Measurements from ENCODE around the gene OBSL1.

Gene OBSL1

DNA sequence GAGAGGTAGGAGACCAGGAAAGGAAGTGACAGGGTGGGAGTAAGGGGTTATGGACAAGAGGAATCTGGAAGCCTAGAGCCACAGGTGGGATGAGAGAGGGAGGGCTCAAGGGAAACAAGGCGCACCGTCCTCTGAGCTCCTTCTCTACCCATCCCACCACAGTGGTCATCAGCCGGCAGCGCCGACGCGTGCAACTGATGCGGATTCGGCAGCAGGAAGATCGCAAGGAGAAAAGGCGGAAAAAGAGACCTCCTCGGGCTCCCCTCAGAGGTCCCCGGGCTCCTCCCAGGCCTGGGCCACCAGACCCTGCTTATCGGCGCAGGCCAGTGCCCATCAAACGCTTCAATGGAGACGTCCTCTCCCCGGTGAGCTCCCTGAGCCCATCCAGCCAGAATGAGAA lies 22.3 kb downstream of the OBSL1 start:
- no peak for DNase-seq

DNA sequence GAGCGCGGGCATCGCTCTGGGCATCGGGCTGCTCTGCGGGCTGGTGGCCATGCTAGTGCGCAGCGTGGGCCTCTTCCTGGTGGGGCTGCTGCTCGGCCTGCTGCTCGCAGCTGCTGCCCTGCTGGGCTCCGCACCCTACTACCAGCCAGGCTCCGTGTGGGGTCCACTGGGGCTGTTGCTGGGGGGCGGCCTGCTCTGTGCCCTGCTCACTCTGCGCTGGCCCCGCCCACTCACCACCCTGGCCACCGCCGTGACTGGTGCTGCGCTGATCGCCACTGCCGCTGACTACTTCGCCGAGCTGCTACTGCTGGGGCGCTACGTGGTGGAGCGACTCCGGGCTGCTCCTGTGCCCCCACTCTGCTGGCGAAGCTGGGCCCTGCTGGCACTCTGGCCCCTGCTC lies 23.7 kb downstream of the OBSL1 start:
- no peak for DNase-seq

DNA sequence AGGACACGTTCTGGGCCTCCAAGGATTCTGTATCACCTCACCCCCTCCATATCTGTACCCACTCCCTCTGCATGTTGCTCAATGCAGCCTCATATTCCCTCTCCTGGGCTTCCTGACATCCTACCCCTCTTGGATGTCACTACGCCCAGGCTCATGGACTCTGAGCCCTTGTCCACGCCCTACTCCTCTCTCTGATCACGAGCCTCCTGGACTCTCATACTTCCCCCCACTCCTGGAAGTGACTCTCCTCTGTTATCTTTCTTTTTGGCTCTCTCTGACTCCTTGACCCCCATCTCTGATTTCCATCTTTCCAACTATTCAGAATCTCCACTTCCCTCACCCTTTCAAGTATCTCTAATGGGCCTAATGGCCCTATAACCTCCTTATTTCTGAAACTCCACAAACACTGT lies 25.4 kb downstream of the OBSL1 start:
- no peak for DNase-seq

DNA sequence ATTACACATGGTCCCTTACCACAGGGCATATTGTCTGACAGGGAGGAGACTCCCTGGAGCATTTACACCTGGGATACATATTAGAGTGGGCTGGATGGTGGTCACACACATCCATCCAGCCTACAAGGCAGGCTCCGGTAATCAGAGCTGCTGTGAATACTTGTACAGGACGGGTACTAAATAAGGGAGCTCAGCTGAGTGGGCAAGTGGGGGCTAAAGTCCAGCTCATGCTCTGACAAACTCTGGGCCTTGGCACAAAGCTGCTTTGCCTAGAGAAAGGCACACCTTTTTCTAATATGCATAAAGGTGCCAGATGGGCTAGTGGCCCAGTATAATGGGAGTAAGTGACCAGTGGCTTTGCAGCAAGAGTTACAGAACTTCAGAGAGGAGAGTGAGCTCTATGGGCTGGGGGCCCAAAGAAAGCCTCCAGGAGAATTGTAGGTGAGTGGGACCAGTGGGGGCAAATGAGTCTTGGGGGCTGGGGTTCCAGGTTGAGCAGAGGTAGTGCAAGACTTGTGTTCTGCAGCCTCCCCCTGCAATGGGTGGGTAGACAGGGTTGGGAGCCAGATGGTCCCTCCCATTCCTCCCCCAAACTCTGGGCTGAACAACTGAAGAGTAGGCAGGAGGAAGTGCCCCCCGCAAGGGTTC lies 25.9 kb downstream of the OBSL1 start:
- DNase-seq = no peak

DNA sequence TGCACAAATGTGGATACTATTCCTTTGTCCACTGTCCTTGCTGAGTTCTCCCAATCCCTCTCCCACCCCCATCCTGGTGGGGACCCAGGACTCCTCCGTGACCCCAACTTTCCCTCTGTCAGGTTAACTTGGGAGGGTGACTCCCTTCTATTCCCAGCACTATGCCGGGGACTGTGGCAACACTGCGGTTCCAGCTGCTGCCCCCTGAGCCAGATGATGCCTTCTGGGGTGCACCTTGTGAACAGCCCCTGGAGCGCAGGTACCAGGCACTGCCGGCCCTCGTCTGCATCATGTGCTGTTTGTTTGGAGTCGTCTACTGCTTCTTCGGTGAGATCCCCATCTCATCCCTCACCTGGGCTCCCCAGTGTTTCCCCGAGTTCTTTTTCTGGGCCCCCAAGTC lies 26.8 kb downstream of the OBSL1 start:
- no peak for DNase-seq

DNA sequence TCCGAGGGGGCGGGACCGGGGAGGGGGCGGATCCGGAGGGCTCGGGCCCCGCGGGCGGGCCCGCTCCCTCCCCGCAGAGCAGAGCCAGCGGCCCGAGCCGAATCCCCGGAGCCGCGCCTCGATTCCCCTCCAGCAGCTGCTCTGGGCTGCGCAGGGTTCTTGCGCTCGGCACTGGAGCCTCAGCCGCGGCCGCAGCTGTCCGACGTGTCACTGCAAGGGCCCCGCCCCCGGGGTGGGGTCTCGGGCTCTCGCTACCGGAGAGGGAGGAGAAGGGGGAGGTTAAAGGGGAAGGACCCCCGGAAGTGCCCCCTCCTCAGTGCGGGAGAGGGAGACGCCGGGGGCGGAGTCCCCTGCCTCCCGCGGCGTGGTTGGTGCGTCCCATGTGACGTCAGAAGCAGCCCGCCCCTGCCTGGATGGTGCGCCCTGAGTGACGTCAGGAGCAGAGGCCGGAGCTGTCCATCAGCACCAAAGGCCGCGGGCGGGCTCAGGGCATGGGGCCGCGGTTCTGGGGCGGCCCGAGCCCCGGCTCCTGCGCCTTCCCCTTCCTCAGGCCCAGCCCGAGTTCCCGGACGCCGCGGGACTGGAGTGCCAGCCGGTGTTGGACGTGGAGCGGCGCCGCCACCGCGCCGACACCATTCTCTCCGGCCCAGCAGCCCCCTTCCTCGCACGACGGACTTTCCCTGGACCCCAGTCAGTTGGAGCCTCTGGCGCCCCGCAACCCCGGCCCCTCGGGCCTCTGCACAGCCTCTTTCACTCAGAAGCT lies 27.6 kb downstream of the OBSL1 start, which contains the start of the genes CHPF and TMEM198:
Gene CHPF, minus strand, starts transcription at position 214 of the 763 bp plus-strand sequence. CDS start 271 bp downstream, outside the sequence.
Gene TMEM198, plus strand, starts transcription at position 433 of the 763 bp plus-strand sequence. CDS start 700 bp downstream, outside the sequence.
- DNase-seq = peak; percentile 99

DNA sequence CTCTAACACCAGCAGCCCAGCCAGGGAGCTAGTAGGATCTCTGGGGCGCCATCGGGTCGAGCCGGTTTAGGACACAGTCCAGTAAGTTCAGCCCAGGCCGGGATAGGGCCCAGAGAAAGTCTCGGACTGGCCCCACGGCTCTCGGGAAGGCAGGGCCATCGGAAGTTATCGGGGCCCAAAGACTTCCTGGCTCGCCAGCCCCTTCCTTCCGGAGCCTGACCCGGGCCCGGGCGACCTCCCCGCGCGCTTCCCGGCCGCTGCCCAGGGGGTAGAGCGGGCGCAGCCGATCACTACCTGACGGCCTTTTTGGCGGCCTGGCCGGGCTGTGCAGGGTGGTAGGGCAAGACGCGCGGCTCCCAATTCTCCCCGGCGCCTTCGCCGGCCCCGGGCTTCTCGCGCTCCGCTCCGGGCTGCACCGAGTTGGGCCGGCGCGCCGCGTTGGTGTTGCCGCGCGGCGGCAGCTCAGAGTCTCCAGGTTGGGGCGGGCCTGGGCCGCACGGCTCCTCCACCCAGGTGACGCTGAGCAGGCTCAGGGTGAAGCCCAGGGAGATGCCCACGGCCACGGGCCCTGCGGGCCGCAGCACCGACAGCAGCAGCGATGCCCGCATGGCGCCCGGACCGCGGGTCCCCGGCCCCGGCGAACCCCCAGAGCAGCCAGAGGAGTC lies 28.3 kb downstream of the OBSL1 start:
- DNase-seq = peak; percentile 68

DNA sequence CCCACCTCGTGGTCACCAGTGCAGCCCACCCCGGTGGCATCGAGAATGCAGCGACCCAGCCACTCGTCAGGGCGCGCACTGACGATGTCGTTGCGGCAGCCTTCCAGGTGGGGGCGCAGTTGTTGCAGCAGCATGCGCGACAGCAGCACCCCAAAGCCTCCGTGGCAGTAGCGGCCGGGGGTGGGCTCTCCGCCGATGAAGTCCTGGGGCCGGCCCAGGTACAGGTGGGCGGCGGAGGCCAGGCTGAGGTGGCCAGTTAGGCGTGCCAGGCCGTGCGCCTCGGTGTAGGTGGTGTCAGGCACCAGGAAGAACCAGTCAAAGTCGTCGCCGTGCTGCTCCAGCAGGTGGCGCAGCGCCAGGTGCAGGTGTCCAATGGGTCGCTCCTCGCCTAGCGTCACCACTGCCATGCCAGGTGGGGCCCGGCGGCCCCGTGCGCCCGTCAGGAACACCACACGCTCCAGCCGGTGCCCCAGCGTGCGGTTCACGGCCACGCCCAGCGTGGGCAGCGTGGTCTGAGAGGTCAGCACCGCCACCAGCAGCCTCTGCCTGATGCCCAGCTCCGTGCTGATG lies 29.6 kb downstream of the OBSL1 start:
- peak; percentile 92 for DNase-seq

DNA sequence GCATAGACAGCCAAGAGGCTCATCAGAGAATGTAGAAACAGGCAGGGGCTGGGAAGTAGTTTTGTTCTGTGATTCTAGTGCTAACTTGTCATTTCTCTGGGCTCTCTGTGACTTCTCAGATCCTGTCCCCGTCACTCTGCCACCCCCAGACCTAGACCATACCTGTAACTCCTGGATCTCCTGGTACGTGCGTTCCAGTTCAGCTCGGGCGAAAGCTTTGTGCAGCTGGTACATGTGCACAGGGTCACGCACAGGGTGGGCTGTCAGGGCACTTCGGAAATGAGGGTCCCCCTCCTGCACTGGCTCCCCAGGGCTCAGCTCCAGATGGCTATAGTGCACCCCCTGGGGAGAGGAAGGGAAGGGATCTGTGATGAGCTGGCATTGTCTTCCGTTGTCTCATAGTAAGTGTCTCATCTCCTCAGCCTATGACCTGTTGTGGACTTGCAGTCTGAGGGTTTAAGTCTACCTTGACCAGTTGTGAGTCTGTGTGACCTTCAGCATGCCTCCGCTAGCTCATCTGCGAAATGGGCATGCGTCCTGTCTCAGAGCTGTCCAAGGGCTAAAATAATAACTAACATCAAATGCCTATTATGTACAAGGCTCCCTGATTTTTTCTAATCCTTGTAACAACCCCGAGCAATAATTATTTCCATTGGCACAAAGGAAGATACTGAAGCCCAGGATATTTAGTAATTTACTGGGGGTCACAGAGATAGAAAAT lies 30.4 kb downstream of the OBSL1 start:
- no peak for DNase-seq

DNA sequence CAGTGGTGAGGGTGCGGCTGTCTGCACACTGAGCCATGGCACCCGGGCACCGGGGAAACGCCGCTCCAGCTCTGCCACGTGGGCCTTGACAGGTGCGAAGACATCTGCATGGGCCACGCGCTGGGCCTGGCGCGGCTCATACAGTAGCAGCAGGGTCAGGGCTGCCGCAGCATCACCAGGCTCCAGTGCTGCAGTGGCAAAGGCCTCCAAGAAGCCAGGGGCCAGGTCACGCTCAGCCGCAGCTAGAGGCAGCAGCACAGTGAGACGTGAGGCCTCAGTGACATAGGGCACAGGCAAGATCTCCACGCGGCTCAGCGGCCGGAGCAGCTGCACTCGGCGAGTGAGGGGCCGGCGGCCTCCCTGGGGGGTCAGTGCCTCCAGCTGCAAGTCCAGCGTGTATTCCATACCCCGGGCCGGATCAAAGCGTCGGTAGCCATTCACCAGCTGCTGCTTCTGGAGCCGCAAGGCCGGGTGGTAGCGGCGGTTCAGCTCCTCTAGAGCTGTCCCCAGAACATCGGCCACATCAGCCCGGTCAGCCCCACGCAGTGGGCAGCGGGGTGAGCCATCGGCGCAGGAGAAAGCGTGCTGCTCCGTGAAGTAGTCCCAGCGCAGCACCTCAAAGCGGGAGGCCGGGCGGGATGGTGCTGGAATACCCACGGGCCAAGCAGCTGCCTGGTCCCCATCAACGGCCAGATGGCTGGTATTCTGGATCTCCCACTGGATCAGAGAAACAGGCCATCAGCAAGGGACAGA lies 31.2 kb downstream of the OBSL1 start:
- no peak for DNase-seq

DNA sequence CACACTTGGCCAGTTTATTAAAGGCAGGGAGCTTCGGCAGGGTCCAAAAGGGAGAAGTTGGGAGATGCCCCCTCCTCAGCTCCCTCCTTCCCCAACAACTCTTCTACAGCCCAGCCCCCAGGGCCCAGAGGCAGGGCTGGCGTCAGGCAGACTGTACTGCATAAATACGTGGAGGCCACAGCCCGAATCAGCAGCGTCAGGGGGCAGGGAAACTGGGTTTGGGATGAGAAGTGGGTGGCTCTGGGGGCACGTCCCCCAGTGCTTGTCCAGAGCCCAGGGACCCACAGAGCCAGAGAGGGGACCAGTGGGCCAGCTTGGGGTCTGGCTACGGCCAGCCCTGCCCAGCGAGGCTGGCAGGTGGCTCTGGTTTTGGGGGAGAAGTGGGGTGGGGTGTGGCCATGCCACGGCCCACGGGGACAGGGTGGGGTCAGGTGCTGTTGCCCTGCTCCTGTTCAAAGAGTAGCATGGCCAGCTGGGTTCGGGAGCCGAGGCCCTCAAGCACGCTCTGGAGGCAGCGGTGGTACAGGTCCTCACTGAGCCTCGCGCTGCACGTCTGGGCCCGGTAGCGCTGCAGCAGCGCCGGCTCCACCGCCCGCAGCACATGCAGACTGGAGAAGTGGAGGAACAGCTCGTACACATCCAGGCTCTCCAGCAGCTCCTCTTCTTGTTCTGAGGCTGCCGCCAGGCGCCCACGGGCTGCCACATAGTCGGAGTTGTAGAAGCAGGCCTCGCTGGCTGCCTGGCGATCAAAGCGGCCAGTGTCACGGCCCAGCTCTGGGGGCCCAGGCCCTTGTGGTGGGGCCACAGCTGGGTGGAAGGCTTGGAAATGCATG lies 32.2 kb downstream of the OBSL1 start:
- DNase-seq = no peak

DNA sequence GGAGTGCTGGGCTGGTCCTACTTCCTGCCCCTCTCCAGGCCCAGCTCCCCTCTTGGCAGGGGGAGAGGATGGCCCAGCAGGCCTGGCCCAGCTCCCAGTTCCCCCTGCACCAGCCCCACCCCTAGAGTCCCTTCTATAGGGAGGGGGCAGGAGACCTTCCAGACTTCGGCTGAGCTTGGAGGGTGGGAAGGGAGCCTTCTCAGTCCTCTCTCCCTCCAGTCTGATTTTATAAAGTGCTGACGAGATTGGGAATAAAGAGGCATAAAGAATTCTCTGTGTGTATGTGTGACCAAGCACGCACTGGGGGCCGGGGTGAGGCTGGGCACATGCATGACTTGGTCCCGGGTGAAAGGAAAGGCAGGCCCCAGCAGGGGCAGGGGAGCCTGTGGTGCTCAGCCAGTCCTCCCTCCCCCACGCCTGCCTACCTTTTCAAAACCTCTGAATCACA lies 32.8 kb downstream of the OBSL1 start:
- no peak for DNase-seq

DNA sequence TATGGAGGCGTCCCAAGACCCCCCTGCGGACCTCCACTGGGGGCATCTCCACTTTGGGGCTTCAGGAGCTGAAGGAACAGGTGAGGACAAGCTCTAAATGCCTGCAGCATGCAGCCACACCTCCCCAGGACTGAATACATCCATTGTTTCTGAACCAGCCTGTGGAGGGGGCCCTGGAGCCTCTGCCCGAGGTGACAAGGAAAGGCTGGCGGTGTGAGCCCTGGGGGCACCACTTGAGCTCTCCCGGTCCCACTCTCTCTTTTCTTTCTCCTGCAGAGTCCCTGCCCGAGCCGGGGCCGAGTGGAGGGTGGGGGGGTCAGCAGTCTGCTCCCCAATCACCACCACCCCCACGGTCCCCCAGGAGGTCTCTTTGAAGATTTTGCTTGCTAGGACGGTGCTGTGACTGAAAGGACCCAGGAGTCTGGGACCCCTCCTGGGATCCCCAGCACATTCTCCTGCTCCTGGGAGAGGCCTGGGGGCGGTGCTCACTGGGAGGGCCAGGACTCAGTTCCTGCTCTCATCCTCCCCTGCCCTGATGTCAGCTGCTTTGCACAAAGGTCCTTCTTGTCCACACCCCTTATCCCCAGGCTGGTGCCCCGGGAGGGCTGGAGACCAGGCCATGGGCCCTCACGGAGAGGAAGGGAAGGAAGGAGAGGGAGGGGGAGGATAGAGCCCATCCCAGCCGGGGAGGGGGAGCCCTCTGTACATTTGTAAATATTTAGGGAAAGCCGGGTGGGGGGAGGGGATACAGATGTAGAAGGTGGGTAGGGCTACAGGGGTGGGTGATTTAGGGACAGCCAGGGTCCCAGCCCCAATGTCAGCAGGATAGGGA lies 33.5 kb downstream of the OBSL1 start:
- no peak for DNase-seq

DNA sequence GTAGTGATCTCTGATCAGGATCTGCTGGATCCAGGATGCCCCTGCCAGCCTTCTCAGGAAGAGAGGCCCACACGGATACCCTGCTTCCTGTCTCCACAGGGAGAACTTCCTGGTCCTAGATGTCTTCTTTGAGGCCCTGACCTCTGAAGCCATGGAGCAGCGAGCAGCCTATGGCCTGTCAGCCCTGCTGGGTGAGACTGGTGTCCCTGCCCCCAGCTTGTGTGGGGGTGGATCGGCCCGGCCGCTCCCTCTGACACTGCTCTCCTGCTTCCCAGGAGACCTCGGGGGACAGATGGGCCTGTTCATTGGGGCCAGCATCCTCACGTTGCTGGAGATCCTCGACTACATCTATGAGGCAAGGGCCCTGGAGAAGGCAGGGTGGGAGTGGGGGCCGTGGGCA lies 34.4 kb downstream of the OBSL1 start:
- no peak for DNase-seq

DNA sequence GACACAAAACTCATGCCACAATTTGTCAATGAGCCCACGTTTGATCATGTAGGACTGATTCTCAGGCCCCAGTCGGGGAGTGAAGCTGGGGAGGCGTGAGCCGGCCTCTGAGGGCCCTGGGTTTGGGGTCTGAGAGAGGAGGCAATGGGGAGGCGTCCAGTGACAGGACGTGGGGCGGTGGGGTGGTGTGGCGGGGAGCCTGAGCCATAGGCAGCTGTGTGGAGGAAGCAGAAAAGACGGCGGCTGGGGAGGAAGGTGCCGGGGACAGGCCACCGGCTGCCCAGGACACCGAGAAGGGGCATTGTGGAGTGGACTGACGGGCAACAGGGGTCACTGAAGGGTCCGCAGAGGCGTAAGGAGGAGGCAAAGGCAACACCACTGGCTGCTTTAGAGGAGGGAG lies 34.9 kb downstream of the OBSL1 start:
- DNase-seq = no peak

DNA sequence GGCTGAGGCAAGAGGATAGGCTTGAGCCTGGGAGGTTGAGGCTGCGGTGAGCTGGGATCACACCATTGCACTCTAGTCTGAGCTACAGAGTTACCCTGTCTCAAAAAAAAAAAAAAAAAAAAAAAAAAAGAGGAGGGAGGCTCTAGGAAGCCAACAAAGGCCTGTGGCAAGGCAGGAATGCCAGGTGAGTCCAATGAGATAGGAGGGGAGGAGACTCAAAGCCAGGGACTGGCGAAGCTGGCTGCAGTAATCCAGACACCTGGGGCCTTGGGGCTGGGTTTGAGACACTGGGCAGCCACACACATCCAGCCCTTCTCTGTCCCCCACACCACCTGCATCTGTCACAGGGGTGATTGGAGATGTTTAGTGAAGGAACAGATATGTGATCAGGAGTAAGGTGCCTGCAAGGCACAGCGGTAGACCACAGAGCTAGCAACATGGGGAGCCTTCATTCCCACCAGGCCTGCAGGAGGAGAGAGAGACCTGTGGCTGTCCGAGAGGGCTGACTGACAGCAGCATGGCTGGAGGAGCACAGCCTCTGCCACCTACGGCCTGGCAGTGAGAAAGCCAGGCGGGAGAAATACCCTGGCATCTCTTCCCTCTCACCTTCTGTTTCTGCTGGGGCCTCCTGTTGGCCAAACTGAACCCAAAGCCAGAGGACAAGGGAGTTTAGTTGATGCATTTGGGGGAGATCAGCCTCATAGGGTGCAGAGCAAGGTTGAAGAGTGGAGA lies 37.2 kb downstream of the OBSL1 start:
- DNase-seq = no peak

DNA sequence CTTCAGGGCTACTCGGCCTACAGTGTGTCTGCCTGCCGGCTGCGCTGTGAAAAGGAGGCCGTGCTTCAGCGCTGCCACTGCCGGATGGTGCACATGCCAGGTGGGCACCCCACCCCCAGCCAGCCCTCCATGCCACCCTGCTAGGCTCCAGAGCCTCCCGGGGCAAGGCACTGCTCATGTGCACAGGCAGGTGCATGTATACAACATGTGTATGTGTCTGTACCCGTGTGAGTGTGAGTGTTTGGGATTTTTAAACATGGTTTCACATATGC lies 39.0 kb downstream of the OBSL1 start:
- no peak for DNase-seq

DNA sequence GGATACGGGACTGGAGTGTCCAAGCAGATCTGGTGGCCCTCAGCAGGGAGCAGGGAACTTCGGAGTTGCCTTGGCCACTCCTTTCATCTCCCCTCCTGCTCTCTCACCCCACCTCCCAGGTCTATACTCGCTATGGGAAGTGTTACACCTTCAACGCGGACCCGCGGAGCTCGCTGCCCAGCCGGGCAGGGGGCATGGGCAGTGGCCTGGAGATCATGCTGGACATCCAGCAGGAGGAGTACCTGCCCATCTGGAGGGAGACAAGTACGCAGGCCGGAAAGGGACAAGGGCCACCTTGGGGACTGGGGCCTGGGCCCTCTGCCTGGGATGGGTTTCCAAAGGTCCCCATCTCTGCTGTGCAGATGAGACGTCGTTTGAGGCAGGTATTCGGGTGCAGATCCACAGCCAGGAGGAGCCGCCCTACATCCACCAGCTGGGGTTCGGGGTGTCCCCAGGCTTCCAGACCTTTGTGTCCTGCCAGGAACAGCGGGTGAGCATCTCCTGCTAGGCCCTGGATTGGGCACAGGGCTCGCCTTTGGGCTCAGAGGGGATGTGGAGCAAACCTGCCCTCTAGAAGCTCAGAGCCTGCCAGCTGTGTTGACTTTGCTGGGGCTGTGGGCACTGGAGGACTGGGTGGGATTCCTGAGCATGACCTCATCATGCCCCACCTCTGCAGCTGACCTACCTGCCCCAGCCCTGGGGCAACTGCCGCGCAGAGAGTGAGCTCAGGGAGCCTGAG lies 39.5 kb downstream of the OBSL1 start:
- DNase-seq = no peak
